HUES6 (cell line): ENCODE data around the gene LAPTM5.

Source experiments
- H3K27ac ChIP-seq: 2 replicates; pipeline ENCODE4 v1.7.0; 2013; ENCODE audit warnings: low read depth, mild to moderate bottlenecking, low read length, inconsistent platforms
- H3K27me3 ChIP-seq: 2 replicates; pipeline ENCODE4 v1.6.1; 2013; ENCODE audit warnings: low read length; ENCODE audit not compliant: control insufficient read depth, insufficient read depth
- H3K36me3 ChIP-seq: 2 replicates; pipeline ENCODE4 v1.6.1; 2013; ENCODE audit warnings: low read length; ENCODE audit not compliant: control insufficient read depth, insufficient read depth
- H3K4me1 ChIP-seq: 2 replicates; pipeline ENCODE4 v1.6.1; 2013; ENCODE audit warnings: low read length; ENCODE audit not compliant: control insufficient read depth, insufficient read depth
- H3K4me3 ChIP-seq: 2 replicates; pipeline ENCODE4 v1.5.1; 2013; ENCODE audit warnings: low read depth, low read length
- H3K9ac ChIP-seq: one replicate; pipeline ENCODE4 v1.6.1; 2013; ENCODE audit warnings: mild to moderate bottlenecking, low read length
- H3K9me3 ChIP-seq: 2 replicates; pipeline ENCODE4 v1.6.1; 2013; ENCODE audit warnings: low read depth, low read length; ENCODE audit not compliant: control insufficient read depth, insufficient read depth

The LAPTM5 gene

GRCh38 chr1:30759718-30760281 is 2.2 kb upstream of the LAPTM5 start:
- Histone ChIP-seq H3K27me3 (no peaks in the 10 kb centered on the region), H3K9ac (no peak overlapping the region), H3K9me3 (peaks cover 6% of the 10 kb centered on the region), H3K27ac (no peak overlapping the region), H3K4me3 (no peak overlapping the region), H3K4me1 (peaks cover 43% of the 10 kb centered on the region), H3K36me3 (no peaks in the 10 kb centered on the region)

GRCh38 chr1:30758785-30759380 is 1.3 kb upstream of the LAPTM5 start:
- Histone ChIP-seq H3K27ac (no peak overlapping the region), H3K36me3 (no peaks in the 10 kb centered on the region), H3K9ac (no peak overlapping the region), H3K4me3 (no peak overlapping the region), H3K4me1 (peaks cover 42% of the 10 kb centered on the region), H3K9me3 (peaks cover 6% of the 10 kb centered on the region), H3K27me3 (no peaks in the 10 kb centered on the region)

- Histone ChIP-seq H3K4me3 (no peak overlapping the region), H3K4me1 (peaks cover 35% of the 10 kb centered on the region), H3K9ac (no peak overlapping the region), H3K27ac (no peak overlapping the region), H3K27me3 (no peaks in the 10 kb centered on the region), H3K9me3 (peaks cover 6% of the 10 kb centered on the region), H3K36me3 (no peaks in the 10 kb centered on the region)
These were observed 631 bp upstream of the LAPTM5 start for GRCh38 chr1:30758121-30758688.

GRCh38 chr1:30756545-30757351 is 826 bp downstream of the LAPTM5 start:
- Histone ChIP-seq H3K4me3 (no peak overlapping the region), H3K36me3 (no peaks in the 10 kb centered on the region), H3K9ac (no peak overlapping the region), H3K4me1 (peaks cover 26% of the 10 kb centered on the region), H3K9me3 (peaks cover 6% of the 10 kb centered on the region), H3K27me3 (no peaks in the 10 kb centered on the region), H3K27ac (no peak overlapping the region)

- Histone ChIP-seq H3K4me1 (peaks cover 20% of the 10 kb centered on the region), H3K27me3 (no peaks in the 10 kb centered on the region), H3K9ac (no peak overlapping the region), H3K4me3 (no peak overlapping the region), H3K36me3 (no peaks in the 10 kb centered on the region), H3K27ac (no peak overlapping the region), H3K9me3 (peaks cover 6% of the 10 kb centered on the region)
These were observed 1.4 kb downstream of the LAPTM5 start for GRCh38 chr1:30756206-30756544.

- no peaks in the 10 kb centered on the region for H3K27me3 ChIP-seq
- H3K4me1 ChIP-seq = peaks cover 16% of the 10 kb centered on the region
- H3K27ac ChIP-seq = no peak overlapping the region
- H3K9me3 ChIP-seq = peaks cover 5% of the 10 kb centered on the region
- no peak overlapping the region for H3K4me3 ChIP-seq
- H3K9ac ChIP-seq = no peak overlapping the region
- no peaks in the 10 kb centered on the region for H3K36me3 ChIP-seq
These were observed 1.8 kb downstream of the LAPTM5 start for GRCh38 chr1:30755746-30756145.

- H3K36me3 ChIP-seq = no peaks in the 10 kb centered on the region
- no peak overlapping the region for H3K27ac ChIP-seq
- H3K27me3 ChIP-seq = no peaks in the 10 kb centered on the region
- H3K9me3 ChIP-seq = peaks cover 1% of the 10 kb centered on the region
- H3K4me3 ChIP-seq = no peak overlapping the region
- peaks cover 15% of the 10 kb centered on the region for H3K4me1 ChIP-seq
- no peak overlapping the region for H3K9ac ChIP-seq
These were observed 2.2 kb downstream of the LAPTM5 start for GRCh38 chr1:30755334-30755733.

- Histone ChIP-seq H3K27me3 (no peaks in the 10 kb centered on the region), H3K9me3 (no peaks in the 10 kb centered on the region), H3K36me3 (no peaks in the 10 kb centered on the region), H3K4me1 (peaks cover 15% of the 10 kb centered on the region), H3K4me3 (no peak overlapping the region), H3K27ac (no peak overlapping the region), H3K9ac (no peak overlapping the region)
These were observed 2.8 kb downstream of the LAPTM5 start for GRCh38 chr1:30754684-30755171.

- no peak overlapping the region for H3K4me3 ChIP-seq
- no peak overlapping the region for H3K27ac ChIP-seq
- H3K27me3 ChIP-seq = no peaks in the 10 kb centered on the region
- H3K9me3 ChIP-seq = no peaks in the 10 kb centered on the region
- H3K9ac ChIP-seq = no peak overlapping the region
- no peaks in the 10 kb centered on the region for H3K36me3 ChIP-seq
- H3K4me1 ChIP-seq = peaks cover 19% of the 10 kb centered on the region; the same call in 1 of the 2 replicates
These were observed 3.9 kb downstream of the LAPTM5 start for GRCh38 chr1:30753660-30754123.

GRCh38 chr1:30753118-30753517 is 4.5 kb downstream of the LAPTM5 start:
- no peak overlapping the region for H3K4me3 ChIP-seq
- H3K9me3 ChIP-seq = no peaks in the 10 kb centered on the region
- H3K27ac ChIP-seq = no peak overlapping the region
- H3K36me3 ChIP-seq = no peaks in the 10 kb centered on the region
- H3K9ac ChIP-seq = no peak overlapping the region
- no peaks in the 10 kb centered on the region for H3K27me3 ChIP-seq
- H3K4me1 ChIP-seq = peaks cover 25% of the 10 kb centered on the region; the same call in 1 of the 2 replicates

- H3K27ac ChIP-seq = no peak overlapping the region
- H3K4me3 ChIP-seq = no peak overlapping the region
- peaks cover 29% of the 10 kb centered on the region; the same call in 1 of the 2 replicates for H3K4me1 ChIP-seq
- H3K9ac ChIP-seq = no peak overlapping the region
- H3K27me3 ChIP-seq = no peaks in the 10 kb centered on the region
- no peaks in the 10 kb centered on the region for H3K9me3 ChIP-seq
- no peaks in the 10 kb centered on the region for H3K36me3 ChIP-seq
These were observed 5.0 kb downstream of the LAPTM5 start for GRCh38 chr1:30752651-30752908.
